Breast epithelium (tissue), 4 donors: ENCODE data around the gene WDR54. TPM values are rescaled to one million over a fixed set of nuclear protein-coding genes. Genes with fewer than 3 reads are reported as not detected.
"Not testable (repeated sequence)": the region's sequence is repeated elsewhere in the genome, so short reads cannot be mapped to it uniquely, and the experiment has no call there.

Experiments
- DNase-seq, 2 donors: peaks; one replicate each; pipeline ENCODE4 v3.0.0-alpha.2; 2019; ENCODE audit warnings: low spot score in 2 of 2
- H3K27ac ChIP-seq, 2 donors: fragments of 200-600 bp; sonication (generic) in 1 of 2; one replicate each; pipeline ENCODE4 v1.5.1; 2016 to 2019; ENCODE audit warnings: mild to moderate bottlenecking in 1 of 2
- H3K27me3 ChIP-seq, 2 donors: fragments of 200-600 bp; sonication (generic) in 1 of 2; one replicate each; pipeline versions ENCODE4 v1.5.1 to v1.6.0; 2017 to 2019; ENCODE audit warnings: control low read depth in 1 of 2, mild to moderate bottlenecking in 1 of 2
- H3K36me3 ChIP-seq: fragments of 200-600 bp; one replicate; pipeline ENCODE4 v1.5.1; 2019
- H3K4me1 ChIP-seq, 2 donors: fragments of 200-600 bp; sonication (generic); one replicate each; pipeline ENCODE4 v1.5.1; 2016 to 2019; ENCODE audit warnings: control low read depth in 1 of 2
- H3K4me3 ChIP-seq, 3 donors: fragments of 200-600 bp; sonication (generic); 1 replicate in 2 of 3; 2 replicates in 1 of 3; pipeline ENCODE4 v1.5.1; 2016 to 2019; ENCODE audit warnings: mild to moderate bottlenecking in 3 of 3, moderate library complexity in 2 of 3
- H3K9me3 ChIP-seq, 2 donors: fragments of 200-600 bp; sonication (generic) in 1 of 2; one replicate each; pipeline ENCODE4 v1.5.1; 2016 to 2019; ENCODE audit warnings: control low read depth in 1 of 2
- POLR2A ChIP-seq: fragments of 450-650 bp; IDR thresholded peaks from one replicate; pipeline ENCODE4 v1.6.1; 2016; ENCODE audit warnings: antibody characterized with exemption, mild to moderate bottlenecking, moderate library complexity
- POLR2AphosphoS5 ChIP-seq, 3 donors: sonication (generic); formaldehyde crosslinking; IDR thresholded peaks; one replicate each; pipeline ENCODE4 v1.6.1; 2017; ENCODE audit warnings: antibody characterized with exemption in 3 of 3
- intact Hi-C: fragments of 100-400 bp; cut with DNase I; formaldehyde crosslinking; loops from one replicate; pipeline ENCODE4 v1.15.1; 2023; ENCODE audit warnings: low total_unique reads
- total RNA-seq, 3 donors: library from RNA; depleted of rRNA; stranded (reverse); fragments of >200 nt; gene quantifications; one replicate each; pipeline ENCODE4 v1.1.0, GENCODE V29; 2016
- TF ChIP-seq, protein P1 (sequence below), 3 donors: fragments of 450-650 bp; IDR thresholded peaks; one replicate each; pipeline ENCODE4 v1.5.1; 2016 to 2017; ENCODE audit warnings: antibody characterized with exemption in 3 of 3, mild to moderate bottlenecking in 3 of 3, moderate library complexity in 3 of 3

WDR54 gene
- total RNA-seq, 3 donors from 2014 or later: 6.7 to 13.1 (median 9.4) TPM

DNA sequence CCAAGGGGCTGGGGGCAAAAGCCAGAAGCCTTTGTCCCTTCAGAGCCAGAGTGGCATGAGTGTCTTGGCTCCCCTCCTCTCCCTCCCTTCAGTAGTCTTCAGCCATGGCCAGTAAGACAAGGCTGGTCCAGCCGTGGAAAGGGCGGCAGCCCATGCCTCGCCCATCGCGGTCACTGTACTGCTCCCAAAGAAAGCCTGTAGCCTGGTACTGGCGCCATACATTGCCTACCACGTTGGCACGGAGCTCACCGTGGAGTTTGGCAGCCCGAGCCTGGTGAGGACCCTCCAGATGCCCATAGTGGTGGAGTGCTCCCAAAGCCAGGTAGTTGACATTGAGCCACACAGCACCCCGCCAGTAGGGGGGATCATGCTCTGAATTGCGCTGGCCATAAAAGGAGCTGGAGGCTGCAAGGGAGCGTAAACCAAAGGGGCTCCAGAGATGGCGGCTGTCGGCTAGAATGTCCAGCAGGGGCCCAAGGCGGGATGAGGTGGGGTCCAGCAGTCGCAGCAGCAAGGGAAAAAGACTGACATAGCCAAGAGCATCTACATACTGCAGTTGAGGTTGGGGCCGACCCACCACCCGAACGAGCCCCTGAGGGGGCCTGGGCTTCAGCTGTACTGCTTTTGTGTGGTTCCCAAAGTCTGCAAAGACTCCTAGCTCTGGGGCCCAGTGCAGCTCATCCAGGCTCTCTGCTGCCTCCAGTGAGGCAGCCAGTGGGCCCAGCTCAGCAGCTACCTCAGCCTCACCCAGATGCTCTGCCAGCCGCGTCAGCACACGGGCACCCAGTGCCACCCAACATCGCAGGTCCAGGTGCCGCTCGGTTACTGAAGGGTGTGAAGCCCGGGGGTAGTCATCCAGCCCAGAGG lies 39.9 kb downstream of the WDR54 start:
- intact Hi-C loops: no loop called here
- TF ChIP-seq POLR2AphosphoS5 (IDR thresholded peaks at IDR 0.05) (no peak), POLR2A (no peak)
- TF ChIP-seq, protein P1, sequence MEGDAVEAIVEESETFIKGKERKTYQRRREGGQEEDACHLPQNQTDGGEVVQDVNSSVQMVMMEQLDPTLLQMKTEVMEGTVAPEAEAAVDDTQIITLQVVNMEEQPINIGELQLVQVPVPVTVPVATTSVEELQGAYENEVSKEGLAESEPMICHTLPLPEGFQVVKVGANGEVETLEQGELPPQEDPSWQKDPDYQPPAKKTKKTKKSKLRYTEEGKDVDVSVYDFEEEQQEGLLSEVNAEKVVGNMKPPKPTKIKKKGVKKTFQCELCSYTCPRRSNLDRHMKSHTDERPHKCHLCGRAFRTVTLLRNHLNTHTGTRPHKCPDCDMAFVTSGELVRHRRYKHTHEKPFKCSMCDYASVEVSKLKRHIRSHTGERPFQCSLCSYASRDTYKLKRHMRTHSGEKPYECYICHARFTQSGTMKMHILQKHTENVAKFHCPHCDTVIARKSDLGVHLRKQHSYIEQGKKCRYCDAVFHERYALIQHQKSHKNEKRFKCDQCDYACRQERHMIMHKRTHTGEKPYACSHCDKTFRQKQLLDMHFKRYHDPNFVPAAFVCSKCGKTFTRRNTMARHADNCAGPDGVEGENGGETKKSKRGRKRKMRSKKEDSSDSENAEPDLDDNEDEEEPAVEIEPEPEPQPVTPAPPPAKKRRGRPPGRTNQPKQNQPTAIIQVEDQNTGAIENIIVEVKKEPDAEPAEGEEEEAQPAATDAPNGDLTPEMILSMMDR (IDR thresholded peaks at IDR 0.05): no peak
- DNase-seq: no peak
- no peaks in the 10 kb centered on the region for H3K36me3 ChIP-seq
- H3K4me3 ChIP-seq: no peak overlapping the region
- no peaks in the 10 kb centered on the region for H3K9me3 ChIP-seq
- no peak overlapping the region for H3K27ac ChIP-seq
- H3K4me1 ChIP-seq: peaks cover 12 to 13% of the 10 kb centered on the region in 2 donors
- no peaks in the 10 kb centered on the region for H3K27me3 ChIP-seq

DNA sequence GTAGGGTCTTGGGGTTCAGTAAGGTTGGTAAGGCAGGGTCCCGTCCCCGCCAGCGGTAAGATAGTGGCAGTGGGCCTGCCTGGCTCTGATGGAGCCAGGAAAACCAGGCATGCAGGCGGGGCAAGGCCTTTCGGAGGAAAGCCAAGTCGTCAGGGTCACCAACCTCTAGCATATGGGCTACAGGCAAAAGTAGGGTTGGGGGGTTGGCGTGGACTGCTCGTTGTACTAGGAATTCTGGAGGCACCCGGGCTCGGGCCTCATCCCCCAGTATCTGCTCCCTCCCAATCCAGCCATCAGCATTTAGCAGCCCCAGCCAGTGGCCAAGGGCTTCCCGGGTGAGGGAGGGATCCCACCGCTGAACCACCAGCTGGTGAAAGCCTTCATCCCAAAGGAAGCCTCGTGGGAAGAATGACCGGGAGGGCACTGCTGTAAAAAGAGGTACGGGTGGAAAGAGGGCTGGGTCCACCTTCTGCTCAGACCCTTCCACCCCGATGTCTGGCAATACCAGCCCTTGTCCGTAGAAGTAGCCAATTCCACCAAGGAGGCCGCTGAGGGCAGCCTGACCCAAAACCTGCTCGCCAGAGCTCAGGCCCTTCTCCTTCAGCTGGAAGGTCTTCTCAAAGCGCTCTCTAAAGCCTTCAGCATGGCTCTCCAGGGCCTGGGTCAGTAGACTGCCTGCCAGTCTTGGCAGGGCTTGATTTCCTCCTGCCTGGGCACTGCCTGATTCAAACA lies 40.7 kb downstream of the WDR54 start:
- no peak for DNase-seq
- H3K36me3 ChIP-seq: no peaks in the 10 kb centered on the region
- H3K9me3 ChIP-seq: no peaks in the 10 kb centered on the region
- H3K4me1 ChIP-seq: peaks cover 8 to 9% of the 10 kb centered on the region in 2 donors
- TF ChIP-seq, protein P1 (IDR thresholded peaks at IDR 0.05): no peak
- TF ChIP-seq POLR2AphosphoS5 (IDR thresholded peaks at IDR 0.05) (no peak), POLR2A (no peak)
- intact Hi-C loops: no loop called here
- no peak overlapping the region for H3K27ac ChIP-seq
- no peak overlapping the region for H3K4me3 ChIP-seq
- H3K27me3 ChIP-seq: no peaks in the 10 kb centered on the region

DNA sequence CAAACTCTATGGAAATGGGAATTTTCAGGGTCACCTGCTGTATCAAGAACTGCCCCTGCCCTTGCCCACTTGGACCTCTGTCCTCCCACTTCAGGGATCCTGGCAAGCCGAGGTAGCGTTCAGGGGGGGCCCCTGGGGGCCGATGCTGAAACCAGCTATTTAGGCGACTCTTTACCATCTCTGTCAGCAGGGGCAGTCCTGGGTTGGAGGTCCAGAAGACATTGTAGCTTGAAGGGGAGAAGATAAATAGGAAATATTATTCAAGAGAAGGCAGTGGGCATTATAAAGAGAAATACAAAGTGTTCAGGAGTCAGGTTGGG lies 41.2 kb downstream of the WDR54 start:
- intact Hi-C loops: no loop called here
- no peaks in the 10 kb centered on the region for H3K9me3 ChIP-seq

GRCh38 chr2:74464406-74464805 lies 42.9 kb downstream of the WDR54 start:
- intact Hi-C loops: no loop called here
- H3K36me3 ChIP-seq: no peaks in the 10 kb centered on the region
- TF ChIP-seq POLR2A (no peak), POLR2AphosphoS5 (IDR thresholded peaks at IDR 0.05) (no peak)
- TF ChIP-seq, protein P1 (IDR thresholded peaks at IDR 0.05): no peak
- H3K4me3 ChIP-seq: peak overlapping the region; percentile 85 to 95 (median 88)
- H3K4me1 ChIP-seq: peaks cover 4 to 8% of the 10 kb centered on the region in 2 donors
- H3K27ac ChIP-seq: peak overlapping the region; percentile 77 to 85
- no peaks in the 10 kb centered on the region for H3K27me3 ChIP-seq
- no peaks in the 10 kb centered on the region for H3K9me3 ChIP-seq
- no peak for DNase-seq

More for the DNA sequence above, 41.2 kb downstream of the WDR54 start:
- TF ChIP-seq, protein P1 (IDR thresholded peaks at IDR 0.05): no peak
- no peak for DNase-seq
- Histone ChIP-seq H3K27me3 (no peaks in the 10 kb centered on the region), H3K4me3 (no peak overlapping the region), H3K36me3 (no peaks in the 10 kb centered on the region), H3K27ac (no peak overlapping the region), H3K4me1 (peaks cover 8 to 9% of the 10 kb centered on the region in 2 donors)

GRCh38 chr2:74470742-74471141 lies 49.2 kb downstream of the WDR54 start:
- DNase-seq, H3K27me3 ChIP-seq, H3K36me3 ChIP-seq, H3K4me1 ChIP-seq, H3K27ac ChIP-seq, H3K4me3 ChIP-seq, intact Hi-C loops, H3K9me3 ChIP-seq: not testable (repeated sequence)
